ENCODE data around the gene DNAJC5. TPM values are rescaled to one million over a fixed set of nuclear protein-coding genes. Genes with fewer than 3 reads are reported as not detected.

The DNAJC5 gene
- total and polyA plus RNA-seq, 2 of the 8 experiments (the other 6 are each of a cell fraction or from before 2014, with no cell fraction given) = 19.2 to 31.2 TPM

DNA sequence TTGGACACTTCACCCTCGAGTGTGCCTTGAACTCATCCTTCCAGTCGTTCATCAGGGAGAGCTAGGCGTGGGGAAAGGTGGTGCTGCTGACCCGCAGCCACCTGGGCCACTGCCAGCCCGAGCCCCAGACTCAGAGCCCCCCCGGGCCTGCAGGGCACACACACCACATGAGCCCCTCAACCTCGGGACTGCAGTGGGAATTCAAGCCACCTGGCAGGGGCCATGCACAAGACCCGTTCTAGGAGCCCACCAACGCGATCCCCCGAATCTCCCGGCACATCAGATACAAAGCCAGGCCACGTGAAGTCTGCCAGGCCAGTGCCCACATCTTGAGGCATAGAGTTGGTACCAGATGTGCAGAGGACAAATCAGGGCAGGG lies 72.0 kb downstream of the DNAJC5 start (continued):
- TF ChIP-seq, protein P1, sequence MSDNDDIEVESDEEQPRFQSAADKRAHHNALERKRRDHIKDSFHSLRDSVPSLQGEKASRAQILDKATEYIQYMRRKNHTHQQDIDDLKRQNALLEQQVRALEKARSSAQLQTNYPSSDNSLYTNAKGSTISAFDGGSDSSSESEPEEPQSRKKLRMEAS (IDR thresholded peaks at IDR 0.05) = no peak

Data from H1 (cell line).